Activated T-helper 1 cell treated with anti-CD3 and anti-CD28 coated beads, Interleukin-12 subunit alpha, Interleukin-12 subunit beta, Interleukin-2, Interleukin-4 antibody, amounts not matched to agents 30 ng/mL and 10 ng/mL and 1 ng/mL, durations not matched to agents 14 hours and 24 hours and 36 hours (primary cell): ENCODE data around the gene CD164L2. TPM values are rescaled to one million over a fixed set of nuclear protein-coding genes. Genes with fewer than 3 reads are reported as not detected.
"Not testable (repeated sequence)": the region's sequence is repeated elsewhere in the genome, so short reads cannot be mapped to it uniquely, and the experiment has no call there.

ENCODE experiments used
- DNase-seq: peaks from one replicate; pipeline ENCODE4 v3.0.0; 2021; ENCODE audit warnings: low spot score
- H3K27ac Mint-ChIP-seq: one replicate; pipeline ENCODE4 v1.8.0; 2021; ENCODE audit warnings: mild to moderate bottlenecking, mixed read lengths
- H3K27me3 Mint-ChIP-seq: one replicate; pipeline ENCODE4 v1.8.0; 2022; ENCODE audit warnings: mild to moderate bottlenecking, moderate library complexity, mixed read lengths; ENCODE audit not compliant: insufficient read depth
- H3K36me3 Mint-ChIP-seq: one replicate; pipeline ENCODE4 v1.8.0; 2021; ENCODE audit warnings: low read depth, mixed read lengths
- H3K4me1 Mint-ChIP-seq: one replicate; pipeline ENCODE4 v1.8.0; 2021; ENCODE audit warnings: low read depth, mixed read lengths
- H3K4me3 Mint-ChIP-seq: one replicate; pipeline ENCODE4 v1.8.0; 2021; ENCODE audit warnings: mild to moderate bottlenecking, moderate library complexity, mixed read lengths
- H3K9me3 Mint-ChIP-seq: one replicate; pipeline ENCODE4 v1.8.0; 2021; ENCODE audit warnings: mixed read lengths
- intact Hi-C: fragments of 100-400 bp; cut with micrococcal nuclease; formaldehyde crosslinking; loops from one replicate; pipeline ENCODE4 v1.15.1; 2024
- total RNA-seq: library from RNA; stranded (reverse); gene quantifications from 2 replicates; pipeline ENCODE4 v1.2.3, GENCODE V29; 2022

CD164L2 gene
- total RNA-seq, 1 donor from 2014 or later, result not detected

DNA sequence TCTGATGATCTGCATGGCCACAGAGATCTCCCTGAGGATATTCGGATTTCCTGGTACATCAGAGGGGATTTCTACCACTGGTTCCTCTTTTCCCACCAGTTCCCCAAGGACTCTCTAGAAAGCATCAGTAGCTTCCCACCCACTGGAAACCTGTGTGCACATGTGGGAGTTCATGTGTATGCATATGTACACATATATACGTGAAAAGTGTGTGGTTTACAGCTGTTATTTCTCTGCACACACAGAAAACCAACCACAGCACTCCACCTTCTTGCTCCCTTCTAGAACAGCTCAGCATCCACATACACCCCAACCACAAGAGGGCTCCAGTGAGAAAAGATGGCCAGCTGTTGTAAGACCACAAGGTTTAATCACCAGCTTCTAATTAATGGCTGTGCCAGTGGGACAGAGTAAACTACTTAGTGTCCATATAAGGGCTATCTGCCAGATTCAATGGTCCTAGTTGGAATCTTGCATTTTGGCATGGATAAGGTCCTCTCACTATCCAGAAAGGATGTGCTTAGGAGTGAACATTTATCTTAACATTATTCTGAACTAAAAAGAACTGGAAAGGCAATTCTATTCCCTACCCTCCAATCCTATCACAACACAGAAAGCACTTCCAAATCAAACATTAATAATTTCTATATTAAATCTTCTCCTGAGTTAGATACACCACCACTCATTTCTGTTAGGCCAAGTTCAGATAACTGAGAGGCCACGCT is 33.4 kb upstream of the CD164L2 start:
- H3K36me3 Mint-ChIP-seq, result peaks cover 45% of the 10 kb centered on the region
- peaks cover 47% of the 10 kb centered on the region for H3K4me1 Mint-ChIP-seq
- DNase-seq, result peak; percentile 44
- no peak overlapping the region for H3K27ac Mint-ChIP-seq
- H3K4me3 Mint-ChIP-seq, result no peak overlapping the region
- no peaks in the 10 kb centered on the region for H3K9me3 Mint-ChIP-seq
- intact Hi-C loops, result loop anchor here (1.0 kb wide), 4 partner anchors 39 to 247 kb away; no protein-coding TSS in a partner anchor
- H3K27me3 Mint-ChIP-seq, result no peaks in the 10 kb centered on the region

DNA sequence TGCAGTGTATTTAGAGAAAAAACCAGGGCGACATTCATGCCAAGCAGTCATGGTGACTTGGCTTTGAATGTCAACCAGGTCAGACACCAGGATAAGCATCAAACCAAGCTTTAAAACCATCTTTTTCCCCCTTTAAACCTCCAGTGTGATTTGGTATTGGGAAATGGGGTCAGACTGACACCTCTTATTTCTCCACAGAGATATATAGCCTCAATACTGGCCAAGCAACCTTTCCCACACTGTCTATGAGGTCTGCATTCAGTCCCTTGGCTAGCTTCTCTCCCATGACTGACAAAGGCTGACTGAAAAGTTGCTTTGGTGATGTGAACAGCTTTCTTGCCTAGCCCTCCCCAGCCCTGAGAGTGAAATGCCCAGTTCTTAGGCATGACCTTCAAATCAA is 31.0 kb upstream of the CD164L2 start:
- Mint-ChIP-seq H3K27me3 (no peaks in the 10 kb centered on the region), H3K4me3 (no peak overlapping the region), H3K4me1 (peaks cover 40% of the 10 kb centered on the region), H3K27ac (no peak overlapping the region), H3K9me3 (no peaks in the 10 kb centered on the region), H3K36me3 (peaks cover 60% of the 10 kb centered on the region)
- no peak for DNase-seq
- intact Hi-C loops, result no loop called here

DNA sequence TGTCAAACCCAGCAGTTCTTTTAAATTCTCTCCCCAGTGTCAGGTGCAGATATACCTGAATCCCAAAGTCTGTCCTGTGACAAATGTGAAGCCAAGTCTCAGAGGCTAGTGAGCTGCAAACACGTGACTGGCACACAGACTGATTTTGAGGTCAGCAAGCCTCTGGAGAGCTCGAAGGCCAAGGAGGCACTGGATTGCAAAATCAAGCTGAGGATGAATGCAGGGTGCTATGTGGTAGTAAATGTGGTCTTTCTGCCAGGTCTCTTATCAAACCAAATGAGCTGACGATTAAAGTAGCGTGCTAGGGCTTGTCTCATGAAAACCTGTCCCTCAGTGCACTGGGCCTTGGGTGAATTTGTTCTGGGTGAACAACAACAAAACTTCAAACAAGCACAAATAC is 29.9 kb upstream of the CD164L2 start:
- Mint-ChIP-seq H3K36me3 (peaks cover 62% of the 10 kb centered on the region), H3K9me3 (no peaks in the 10 kb centered on the region), H3K27ac (no peak overlapping the region), H3K4me1 (peaks cover 29% of the 10 kb centered on the region), H3K27me3 (no peaks in the 10 kb centered on the region), H3K4me3 (no peak overlapping the region)
- intact Hi-C loops, result no loop called here
- DNase-seq, result no peak

DNA sequence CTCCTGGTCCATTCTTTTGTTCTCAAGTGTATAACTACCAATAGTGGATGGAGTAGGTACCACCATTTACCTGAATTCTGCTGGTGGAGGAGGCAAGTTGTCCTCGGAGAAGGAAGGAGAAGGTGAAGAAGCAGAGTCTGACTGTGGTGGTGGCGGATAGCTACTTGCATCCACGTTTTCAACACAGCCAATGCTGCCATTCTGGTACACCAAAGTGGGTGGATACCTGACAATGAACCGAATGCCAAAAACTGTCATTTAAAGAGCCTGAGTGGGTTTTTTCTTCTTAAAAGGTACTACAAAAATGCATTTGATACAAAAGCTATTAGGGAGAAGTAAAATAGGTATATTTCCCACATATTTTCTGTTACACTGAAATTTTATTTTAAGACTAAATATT is 29.4 kb upstream of the CD164L2 start:
- no peaks in the 10 kb centered on the region for H3K27me3 Mint-ChIP-seq
- no peaks in the 10 kb centered on the region for H3K9me3 Mint-ChIP-seq
- no peak overlapping the region for H3K4me3 Mint-ChIP-seq
- DNase-seq, result no peak
- intact Hi-C loops, result no loop called here
- no peak overlapping the region for H3K27ac Mint-ChIP-seq
- H3K4me1 Mint-ChIP-seq, result peaks cover 27% of the 10 kb centered on the region
- H3K36me3 Mint-ChIP-seq, result peaks cover 65% of the 10 kb centered on the region

DNA sequence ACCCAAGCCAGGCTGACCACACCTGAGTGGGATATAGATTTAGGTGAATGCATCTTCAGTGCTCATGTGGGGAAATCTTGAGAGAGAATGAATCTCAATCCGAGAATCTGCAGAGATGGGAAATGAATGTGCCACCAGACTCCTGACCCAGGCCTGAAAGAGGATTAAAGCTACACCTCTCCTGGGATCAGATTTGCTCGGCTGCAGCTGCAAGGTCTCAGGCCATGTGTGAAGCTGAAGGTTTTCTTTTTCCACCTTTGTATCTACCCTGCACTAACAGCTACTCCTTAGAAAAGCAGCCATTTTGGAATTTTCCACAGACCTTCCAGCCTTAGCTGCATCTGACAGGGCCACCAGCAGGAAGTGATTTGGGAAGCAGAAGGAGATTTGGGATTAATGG is 27.6 kb upstream of the CD164L2 start:
- intact Hi-C loops, result no loop called here
- no peaks in the 10 kb centered on the region for H3K9me3 Mint-ChIP-seq
- H3K4me1 Mint-ChIP-seq, result peaks cover 9% of the 10 kb centered on the region
- H3K27ac Mint-ChIP-seq, result peak overlapping the region; percentile 44
- no peak overlapping the region for H3K4me3 Mint-ChIP-seq
- DNase-seq, result no peak
- H3K36me3 Mint-ChIP-seq, result peaks cover 59% of the 10 kb centered on the region
- no peaks in the 10 kb centered on the region for H3K27me3 Mint-ChIP-seq

DNA sequence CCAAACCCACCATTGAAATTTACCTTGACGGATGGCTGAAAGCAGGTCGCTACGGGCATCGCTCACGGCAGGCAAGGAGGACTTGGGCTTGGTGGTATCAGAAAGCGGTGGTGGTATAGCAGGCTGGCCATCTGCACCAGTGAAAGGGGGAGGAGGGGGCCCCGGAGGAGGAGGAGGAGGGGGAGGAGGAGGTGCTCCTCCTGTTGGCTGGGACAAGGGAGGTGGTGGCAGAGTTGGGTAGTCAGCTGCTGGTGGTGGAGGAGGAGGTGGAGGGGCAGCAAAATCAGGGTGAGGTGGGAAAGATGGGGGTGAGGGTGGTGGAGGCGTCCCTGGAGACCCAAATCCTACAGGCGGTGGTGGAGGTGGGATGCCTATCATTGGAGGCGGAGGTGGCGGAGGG is 26.5 kb upstream of the CD164L2 start:
- Mint-ChIP-seq H3K27ac (no peak overlapping the region), H3K27me3 (no peaks in the 10 kb centered on the region), H3K9me3 (no peaks in the 10 kb centered on the region), H3K4me3 (no peak overlapping the region), H3K4me1 (peaks cover 6% of the 10 kb centered on the region), H3K36me3 (peaks cover 51% of the 10 kb centered on the region)
- intact Hi-C loops, result no loop called here
- DNase-seq, result no peak

DNA sequence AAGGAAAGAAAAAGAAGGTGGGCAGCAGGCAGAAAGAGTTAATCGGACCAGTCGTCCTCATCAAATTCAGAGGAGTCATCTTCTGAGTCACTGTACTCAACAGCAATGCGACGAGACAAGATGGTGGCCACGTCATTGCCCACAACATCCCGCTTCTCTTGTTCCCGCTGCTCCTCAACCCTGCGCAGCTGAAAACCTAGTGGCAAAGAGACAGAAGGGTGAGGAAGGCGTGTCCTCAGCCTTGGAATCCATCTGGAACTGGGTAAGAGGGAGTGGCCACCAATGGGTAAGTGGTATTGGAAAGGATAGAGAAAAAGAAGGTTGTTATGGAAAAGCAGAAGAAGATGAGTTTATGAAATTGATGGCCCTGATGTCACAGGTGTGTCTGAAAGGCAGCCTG is 25.0 kb upstream of the CD164L2 start:
- intact Hi-C loops, result no loop called here
- H3K27ac Mint-ChIP-seq, result peak overlapping the region; percentile 58
- peaks cover 12% of the 10 kb centered on the region for H3K4me1 Mint-ChIP-seq
- peaks cover 45% of the 10 kb centered on the region for H3K36me3 Mint-ChIP-seq
- H3K4me3 Mint-ChIP-seq, result no peak overlapping the region
- no peaks in the 10 kb centered on the region for H3K27me3 Mint-ChIP-seq
- H3K9me3 Mint-ChIP-seq, result no peaks in the 10 kb centered on the region
- no peak for DNase-seq

DNA sequence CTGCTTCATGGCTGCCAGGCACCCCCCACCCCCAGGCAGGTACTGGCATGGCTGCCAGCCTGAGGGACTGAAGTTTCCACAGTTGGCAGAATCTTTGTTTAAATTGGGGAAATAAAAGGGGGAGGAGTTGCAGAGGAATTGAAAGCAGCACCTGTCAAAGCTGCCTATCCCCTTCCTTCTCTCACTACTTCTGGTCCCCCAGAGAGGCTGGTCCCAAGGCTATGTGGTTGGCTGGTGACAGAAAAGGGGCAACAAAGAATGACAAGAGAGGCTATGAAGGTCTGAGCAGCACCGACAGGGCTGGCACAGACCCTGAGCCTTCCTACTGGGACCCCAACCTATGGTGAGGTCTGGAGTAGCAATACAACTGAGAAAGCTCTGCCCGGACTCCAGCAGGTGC is 23.7 kb upstream of the CD164L2 start:
- DNase-seq, H3K4me3 Mint-ChIP-seq, H3K27ac Mint-ChIP-seq, intact Hi-C loops, H3K27me3 Mint-ChIP-seq, H3K9me3 Mint-ChIP-seq: not testable (repeated sequence)
- Mint-ChIP-seq H3K4me1 (peaks cover 12% of the 10 kb centered on the region), H3K36me3 (peaks cover 38% of the 10 kb centered on the region)

DNA sequence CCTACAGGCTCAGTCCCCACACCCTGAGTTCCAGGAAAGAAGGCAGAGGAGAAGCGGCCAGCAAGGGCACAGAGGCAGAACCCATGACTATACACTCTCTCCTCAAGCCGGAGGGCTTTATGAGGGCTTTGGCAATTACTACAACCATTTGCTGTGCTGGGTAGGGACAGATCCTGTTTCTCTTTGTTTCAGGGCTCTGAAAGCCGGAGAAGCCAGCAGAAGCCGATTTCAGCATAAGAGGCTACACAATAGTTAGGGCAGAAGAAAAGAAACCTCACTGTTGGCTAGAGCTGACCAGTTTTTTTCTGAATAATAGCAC is 23.2 kb upstream of the CD164L2 start:
- no peak overlapping the region for H3K27ac Mint-ChIP-seq
- peaks cover 37% of the 10 kb centered on the region for H3K36me3 Mint-ChIP-seq
- DNase-seq, result no peak
- H3K9me3 Mint-ChIP-seq, result no peaks in the 10 kb centered on the region
- peaks cover 12% of the 10 kb centered on the region for H3K4me1 Mint-ChIP-seq
- no peaks in the 10 kb centered on the region for H3K27me3 Mint-ChIP-seq
- no peak overlapping the region for H3K4me3 Mint-ChIP-seq
- intact Hi-C loops, result no loop called here

DNA sequence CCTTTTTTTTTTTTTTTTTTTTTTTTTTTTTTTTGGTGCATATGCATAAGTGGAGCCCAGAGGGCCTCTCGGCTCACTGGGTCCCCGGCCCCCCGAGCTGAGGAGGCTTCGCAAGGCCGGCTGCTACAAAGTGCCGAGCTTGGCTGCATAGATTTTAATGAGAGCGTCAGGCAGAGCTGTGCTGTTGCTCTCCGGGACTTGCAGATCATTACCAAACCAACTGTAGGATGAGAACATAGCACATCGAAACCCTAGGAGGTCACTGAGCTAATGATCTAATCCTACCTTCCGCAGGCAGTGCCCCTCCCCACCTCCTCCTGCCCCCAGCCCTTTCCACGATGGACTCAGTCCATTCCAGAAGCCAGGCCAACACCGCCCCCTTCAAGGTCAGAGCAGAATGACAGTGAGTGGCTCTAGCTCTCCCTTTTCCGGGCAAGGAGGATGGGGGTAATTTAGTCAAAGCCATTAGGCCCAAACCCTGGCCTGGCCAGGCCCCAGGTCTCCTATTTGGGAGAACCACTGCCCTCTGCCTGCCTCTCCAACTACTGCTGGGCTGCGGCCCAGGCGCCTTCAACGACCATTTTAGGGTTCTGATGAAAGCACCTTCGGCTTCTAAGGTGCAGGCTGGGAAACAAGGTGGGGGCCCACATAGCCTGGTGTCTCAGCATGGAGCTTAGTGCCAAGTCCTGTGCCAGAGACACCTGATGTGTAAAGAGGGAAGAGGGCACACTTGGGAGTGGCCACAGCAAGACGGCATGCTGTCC is 22.6 kb upstream of the CD164L2 start:
- H3K9me3 Mint-ChIP-seq, H3K4me3 Mint-ChIP-seq, H3K27ac Mint-ChIP-seq, DNase-seq, H3K27me3 Mint-ChIP-seq, H3K4me1 Mint-ChIP-seq, intact Hi-C loops: not testable (repeated sequence)
- peaks cover 31% of the 10 kb centered on the region for H3K36me3 Mint-ChIP-seq

DNA sequence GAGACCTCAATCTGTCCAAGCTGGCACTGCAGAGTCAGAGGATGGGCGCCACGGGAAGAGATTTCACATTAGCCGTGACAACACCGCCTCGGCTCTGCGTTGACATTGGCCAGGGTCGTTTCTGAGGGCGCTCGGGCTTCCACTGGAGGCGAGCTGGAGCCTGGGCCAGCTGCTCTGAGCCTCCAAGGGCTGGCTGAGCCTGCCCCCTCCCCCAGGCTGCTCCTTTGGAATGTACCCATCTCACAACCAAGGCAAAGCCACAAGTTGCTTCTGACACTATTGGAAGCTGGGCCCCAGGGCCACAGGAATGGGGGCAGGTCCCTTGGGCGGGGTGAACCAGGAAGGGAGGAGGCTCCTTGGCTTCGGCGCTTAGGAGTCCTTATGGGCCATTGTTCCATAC is 21.9 kb upstream of the CD164L2 start:
- Mint-ChIP-seq H3K4me3 (no peak overlapping the region), H3K27ac (no peak overlapping the region), H3K9me3 (no peaks in the 10 kb centered on the region), H3K4me1 (peaks cover 6% of the 10 kb centered on the region), H3K27me3 (no peaks in the 10 kb centered on the region), H3K36me3 (peaks cover 28% of the 10 kb centered on the region)
- no peak for DNase-seq
- intact Hi-C loops, result no loop called here

DNA sequence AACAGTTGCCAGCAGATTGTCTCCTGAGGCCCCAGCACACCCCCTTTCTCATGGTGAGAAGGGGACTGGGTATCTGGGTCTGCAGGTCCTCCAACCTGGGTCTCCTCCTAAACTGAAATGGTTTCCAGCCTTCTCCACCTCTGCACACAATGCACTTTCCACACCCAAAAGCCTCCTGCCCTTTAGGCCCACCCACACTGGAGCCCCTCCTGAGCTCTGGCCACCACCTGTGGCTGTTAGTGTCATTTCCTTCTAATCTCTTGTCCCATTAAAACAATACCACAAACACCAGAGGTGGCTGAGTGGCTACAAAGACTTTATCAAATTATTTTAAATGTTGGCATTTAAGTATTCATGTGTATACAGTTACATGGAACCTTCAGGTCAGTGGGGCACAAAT is 20.8 kb upstream of the CD164L2 start:
- Mint-ChIP-seq H3K9me3 (no peaks in the 10 kb centered on the region), H3K4me3 (no peak overlapping the region), H3K27me3 (no peaks in the 10 kb centered on the region), H3K36me3 (peaks cover 23% of the 10 kb centered on the region), H3K4me1 (peaks cover 6% of the 10 kb centered on the region), H3K27ac (peak overlapping the region; percentile 48)
- DNase-seq, result no peak
- intact Hi-C loops, result loop anchor here (1.0 kb wide), 1 partner anchor 202 kb away; no protein-coding TSS in a partner anchor

DNA sequence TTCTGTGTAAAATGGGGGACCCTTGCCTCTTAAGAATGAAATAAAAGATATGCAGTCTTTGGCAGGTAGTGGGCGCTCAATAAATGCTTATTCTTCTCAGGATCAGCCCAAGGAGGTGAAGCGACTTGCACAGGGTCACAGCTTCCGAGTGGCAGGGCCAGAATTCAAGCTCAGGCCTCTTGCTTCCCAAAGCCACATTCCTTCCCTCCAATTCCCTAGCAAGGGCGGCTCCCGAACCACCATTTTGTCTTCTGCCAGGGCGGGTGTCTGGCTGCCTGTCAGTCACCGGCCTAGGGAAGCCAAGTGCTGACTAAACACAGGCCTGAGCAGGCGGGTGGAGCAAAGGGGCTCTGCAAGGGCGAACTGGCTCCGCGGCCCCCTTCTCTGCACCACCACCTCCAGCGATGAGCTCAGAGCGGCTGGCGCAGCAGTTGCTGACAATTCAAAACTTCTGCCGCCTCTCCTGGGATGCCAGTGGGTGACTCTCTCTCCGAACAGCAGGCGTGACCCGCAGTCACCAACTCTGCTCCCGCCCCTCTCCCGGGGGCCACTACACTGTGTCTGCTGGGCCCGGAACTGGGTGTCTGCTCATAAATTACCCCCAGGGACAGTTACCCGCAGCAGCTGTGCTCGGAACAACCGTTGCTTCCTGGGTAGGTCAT is 20.1 kb upstream of the CD164L2 start:
- no peak overlapping the region for H3K4me3 Mint-ChIP-seq
- no peaks in the 10 kb centered on the region for H3K27me3 Mint-ChIP-seq
- no peak overlapping the region for H3K27ac Mint-ChIP-seq
- peaks cover 18% of the 10 kb centered on the region for H3K36me3 Mint-ChIP-seq
- H3K4me1 Mint-ChIP-seq, result peaks cover 6% of the 10 kb centered on the region
- DNase-seq, result no peak
- intact Hi-C loops, result loop anchor here (1.0 kb wide), 1 partner anchor 203 kb away; no protein-coding TSS in a partner anchor
- no peaks in the 10 kb centered on the region for H3K9me3 Mint-ChIP-seq
